ENCODE results near the gene CEBPZOS. TPM values are rescaled to one million over a fixed set of nuclear protein-coding genes. Genes with fewer than 3 reads are reported as not detected.
"Not testable (repeated sequence)": the region's sequence is repeated elsewhere in the genome, so short reads cannot be mapped to it uniquely, and the experiment has no call there.

Gene CEBPZOS
- polyA plus RNA-seq, 1 experiment = 50.5 TPM

DNA sequence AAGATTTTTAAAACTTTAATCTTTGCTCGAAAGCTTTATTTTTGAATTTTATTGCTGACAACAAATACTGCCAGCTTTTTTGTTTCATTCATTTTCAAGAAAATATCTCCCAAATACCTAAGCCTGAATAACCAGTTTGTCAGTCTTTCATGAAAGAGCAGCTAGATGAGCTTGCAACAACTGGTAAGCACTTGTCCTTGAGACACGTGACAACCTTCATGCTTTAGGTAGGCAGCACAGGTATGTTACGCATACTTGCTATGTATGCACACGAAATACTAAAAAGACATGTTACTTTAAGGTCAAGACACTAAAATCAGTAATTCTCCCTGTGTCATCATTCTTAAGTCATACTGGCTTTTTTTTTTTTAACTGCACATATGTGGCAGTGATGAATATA lies 22.8 kb downstream of the CEBPZOS start:
- TF ChIP-seq, protein P1, sequence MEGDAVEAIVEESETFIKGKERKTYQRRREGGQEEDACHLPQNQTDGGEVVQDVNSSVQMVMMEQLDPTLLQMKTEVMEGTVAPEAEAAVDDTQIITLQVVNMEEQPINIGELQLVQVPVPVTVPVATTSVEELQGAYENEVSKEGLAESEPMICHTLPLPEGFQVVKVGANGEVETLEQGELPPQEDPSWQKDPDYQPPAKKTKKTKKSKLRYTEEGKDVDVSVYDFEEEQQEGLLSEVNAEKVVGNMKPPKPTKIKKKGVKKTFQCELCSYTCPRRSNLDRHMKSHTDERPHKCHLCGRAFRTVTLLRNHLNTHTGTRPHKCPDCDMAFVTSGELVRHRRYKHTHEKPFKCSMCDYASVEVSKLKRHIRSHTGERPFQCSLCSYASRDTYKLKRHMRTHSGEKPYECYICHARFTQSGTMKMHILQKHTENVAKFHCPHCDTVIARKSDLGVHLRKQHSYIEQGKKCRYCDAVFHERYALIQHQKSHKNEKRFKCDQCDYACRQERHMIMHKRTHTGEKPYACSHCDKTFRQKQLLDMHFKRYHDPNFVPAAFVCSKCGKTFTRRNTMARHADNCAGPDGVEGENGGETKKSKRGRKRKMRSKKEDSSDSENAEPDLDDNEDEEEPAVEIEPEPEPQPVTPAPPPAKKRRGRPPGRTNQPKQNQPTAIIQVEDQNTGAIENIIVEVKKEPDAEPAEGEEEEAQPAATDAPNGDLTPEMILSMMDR (IDR thresholded peaks at IDR 0.05; ENCODE audit: low read depth, low read length) = no peak
- Histone ChIP-seq H3K4me3 (ENCODE audit: low read depth, low read length) (no peak overlapping the region), H3K9me3 (ENCODE audit: control insufficient read depth, insufficient read depth, low read length) (no peaks in the 10 kb centered on the region), H3K27ac (ENCODE audit: low read depth, low read length) (no peak overlapping the region), H3K27me3 (ENCODE audit: control insufficient read depth, insufficient read depth, low read length) (no peaks in the 10 kb centered on the region)
- ChIA-PET CTCF (interaction anchor here (1.2 kb wide), 1 partner anchor 47 kb away, joined by 3 read pairs; no protein-coding TSS in a partner anchor), POLR2A (no interaction called here)
- no peak for DNase-seq (ENCODE audit: low read depth, low spot score)

- no peaks in the 10 kb centered on the region for H3K27me3 ChIP-seq (ENCODE audit: control insufficient read depth, insufficient read depth, low read length)
- no peaks in the 10 kb centered on the region for H3K9me3 ChIP-seq (ENCODE audit: control insufficient read depth, insufficient read depth, low read length)
- H3K27ac ChIP-seq (ENCODE audit: low read depth, low read length) = no peak overlapping the region
- ChIA-PET CTCF (interaction anchor here (0.5 to 2.2 kb wide), 2 partner anchors 42 to 54 kb away, joined by 3 to 7 read pairs; no protein-coding TSS in a partner anchor), POLR2A (no interaction called here)
- DNase-seq (ENCODE audit: low read depth, low spot score) = no peak
- H3K4me3 ChIP-seq (ENCODE audit: low read depth, low read length) = no peak overlapping the region
- TF ChIP-seq, protein P1 (IDR thresholded peaks at IDR 0.05; ENCODE audit: low read depth, low read length) = no peak
These were observed 26.8 kb downstream of the CEBPZOS start for GRCh38 chr2:37223131-37223530.

DNA sequence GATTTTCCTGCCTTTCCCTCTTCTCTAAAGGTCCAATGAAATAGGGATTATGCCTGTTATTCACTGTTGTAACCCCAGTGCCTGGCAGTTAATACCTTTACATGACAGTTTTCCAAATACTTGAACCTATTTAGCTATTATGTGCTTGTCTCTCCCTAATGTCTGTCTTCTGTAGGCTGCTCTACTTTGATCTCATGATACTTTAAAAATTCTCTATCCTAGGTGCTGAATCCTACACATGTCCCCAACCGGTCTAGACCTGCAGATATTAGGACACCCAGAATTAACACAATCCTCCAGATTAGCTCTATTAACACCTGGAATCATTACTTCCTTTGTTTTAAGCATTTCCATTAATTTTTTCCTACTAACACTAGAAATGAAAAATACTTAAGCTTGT lies 27.8 kb downstream of the CEBPZOS start:
- no peak overlapping the region for H3K4me3 ChIP-seq (ENCODE audit: low read depth, low read length)
- DNase-seq (ENCODE audit: low read depth, low spot score) = no peak
- ChIA-PET CTCF (interaction anchor here (2.2 kb wide), 1 partner anchor 55 kb away, joined by 7 read pairs; no protein-coding TSS in a partner anchor), POLR2A (no interaction called here)
- no peak overlapping the region for H3K27ac ChIP-seq (ENCODE audit: low read depth, low read length)
- no peaks in the 10 kb centered on the region for H3K9me3 ChIP-seq (ENCODE audit: control insufficient read depth, insufficient read depth, low read length)
- H3K27me3 ChIP-seq (ENCODE audit: control insufficient read depth, insufficient read depth, low read length) = no peaks in the 10 kb centered on the region
- TF ChIP-seq, protein P1 (IDR thresholded peaks at IDR 0.05; ENCODE audit: low read depth, low read length) = no peak

DNA sequence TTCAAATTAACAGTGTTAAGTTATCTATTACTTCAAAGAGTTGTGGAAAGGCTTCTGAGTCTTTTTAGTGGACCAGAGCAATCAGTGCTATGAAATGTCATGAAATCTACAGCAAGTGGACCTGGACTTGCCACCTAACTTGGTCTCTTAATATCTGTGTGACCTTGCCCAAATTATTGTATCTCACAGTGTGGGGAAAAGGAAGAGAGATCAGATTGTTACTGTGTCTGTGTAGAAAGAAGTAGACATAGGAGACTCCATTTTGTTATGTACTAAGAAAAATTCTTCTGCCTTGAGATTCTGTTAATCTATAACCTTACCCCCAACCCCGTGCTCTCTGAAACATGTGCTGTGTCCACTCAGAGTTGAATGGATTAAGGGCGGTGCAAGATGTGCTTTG lies 28.8 kb downstream of the CEBPZOS start:
- POLR2A ChIA-PET; H3K27me3 ChIP-seq (ENCODE audit: control insufficient read depth, insufficient read depth, low read length); DNase-seq (ENCODE audit: low read depth, low spot score); H3K4me3 ChIP-seq (ENCODE audit: low read depth, low read length); H3K27ac ChIP-seq (ENCODE audit: low read depth, low read length); H3K9me3 ChIP-seq (ENCODE audit: control insufficient read depth, insufficient read depth, low read length); CTCF ChIA-PET: not testable (repeated sequence)

- H3K27me3 ChIP-seq (ENCODE audit: control insufficient read depth, insufficient read depth, low read length) = no peaks in the 10 kb centered on the region
- H3K9me3 ChIP-seq (ENCODE audit: control insufficient read depth, insufficient read depth, low read length) = peaks cover 4% of the 10 kb centered on the region; the same call in 1 of the 2 replicates
- CTCF ChIA-PET = no interaction called here
- no peak for DNase-seq (ENCODE audit: low read depth, low spot score)
- POLR2A ChIA-PET = no interaction called here
- H3K27ac ChIP-seq (ENCODE audit: low read depth, low read length) = no peak overlapping the region
- TF ChIP-seq, protein P1 (IDR thresholded peaks at IDR 0.05; ENCODE audit: low read depth, low read length) = no peak
- H3K4me3 ChIP-seq (ENCODE audit: low read depth, low read length) = no peak overlapping the region
These were observed 30.6 kb downstream of the CEBPZOS start for GRCh38 chr2:37226863-37227262.

GRCh38 chr2:37228788-37229187 lies 32.5 kb downstream of the CEBPZOS start:
- H3K9me3 ChIP-seq (ENCODE audit: control insufficient read depth, insufficient read depth, low read length) = peaks cover 4% of the 10 kb centered on the region; the same call in 1 of the 2 replicates
- no peaks in the 10 kb centered on the region for H3K27me3 ChIP-seq (ENCODE audit: control insufficient read depth, insufficient read depth, low read length)
- POLR2A ChIA-PET = no interaction called here
- no peak for DNase-seq (ENCODE audit: low read depth, low spot score)
- no peak overlapping the region for H3K4me3 ChIP-seq (ENCODE audit: low read depth, low read length)
- CTCF ChIA-PET = no interaction called here
- H3K27ac ChIP-seq (ENCODE audit: low read depth, low read length) = no peak overlapping the region
- TF ChIP-seq, protein P1 (IDR thresholded peaks at IDR 0.05; ENCODE audit: low read depth, low read length) = no peak
